Endothelial cell of umbilical vein (primary cell): ENCODE results near the gene LGALS3. TPM values are rescaled to one million over a fixed set of nuclear protein-coding genes. Genes with fewer than 3 reads are reported as not detected.

Experiments used
- BruUV-seq: library from RNA; stranded (reverse); fragments of 400-500 nt; replicated peaks from 2 replicates; lab custom pipeline; 2021; lab: Mats Ljungman, UMichigan
- CTCF ChIA-PET: fragments of 300-600, 350-600 bp; sonication (Branson Sonifier 250); formaldehyde crosslinking; loops from one replicate; lab custom pipeline; 2021; ENCODE audit warnings: antibody characterized with exemption, inconsistent platforms; lab: Charles Lee
- POLR2A ChIA-PET: fragments of 300-600, 350-600 bp; sonication (Branson Sonifier 250); formaldehyde crosslinking; loops from one replicate; lab custom pipeline; 2021; ENCODE audit warnings: antibody characterized with exemption, inconsistent platforms; lab: Charles Lee
- DNase-seq: peaks from one replicate; pipeline ENCODE4 v3.0.0-alpha.2; 2011; ENCODE audit warnings: low read depth, low spot score
- FAIRE-seq: peaks from 2 replicates; lab custom pipeline; 2011; peaks lifted over from hg19 to GRCh38; lab: Jason Lieb, UNC
- H2AFZ ChIP-seq: 2 replicates; pipeline ENCODE4 v1.6.0; 2012; ENCODE audit warnings: low read depth, low read length, control low read depth, inconsistent platforms
- H3K27ac ChIP-seq: 2 replicates; pipeline ENCODE4 v1.5.1; 2011; ENCODE audit warnings: low read depth, mild to moderate bottlenecking, control low read depth, low read length, moderate library complexity; ENCODE audit not compliant: insufficient read depth
- H3K27me3 ChIP-seq, 2 experiments: 2 replicates each; pipeline versions ENCODE4 v1.6.0 to v1.6.1; 2011; ENCODE audit warnings: low read length in 2 of 2, mixed read lengths in 1 of 2; ENCODE audit not compliant: control insufficient read depth in 2 of 2, insufficient read depth in 2 of 2
- H3K36me3 ChIP-seq, 2 experiments: 2 replicates in 1 of 2; 3 replicates in 1 of 2; pipeline ENCODE4 v1.5.1; 2011; ENCODE audit warnings: low read length in 2 of 2, mild to moderate bottlenecking in 1 of 2, moderate library complexity in 1 of 2; ENCODE audit not compliant: control insufficient read depth in 2 of 2, insufficient read depth in 2 of 2; ENCODE audit errors: extremely low read depth in 1 of 2
- H3K4me1 ChIP-seq: 3 replicates; pipeline ENCODE4 v1.5.1; 2011; ENCODE audit warnings: mild to moderate bottlenecking, low read length; ENCODE audit not compliant: control insufficient read depth, insufficient read depth; ENCODE audit errors: extremely low read depth
- H3K4me2 ChIP-seq: 2 replicates; pipeline ENCODE4 v1.6.1; 2011; ENCODE audit warnings: low read length, control low read depth, mixed read lengths; ENCODE audit not compliant: insufficient read depth
- H3K4me3 ChIP-seq, 3 experiments: fragments of 200-600 bp in 1 of 3; sonication (generic), shearing (Covaris generic) in 1 of 3; replicated peaks in 1 of 3; 2 replicates each; pipeline ENCODE4 v1.5.1; 2011 to 2016; ENCODE audit warnings: control low read depth in 3 of 3, low read length in 3 of 3, mild to moderate bottlenecking in 2 of 3, inconsistent platforms in 1 of 3, low read depth in 1 of 3, moderate library complexity in 1 of 3; ENCODE audit not compliant: insufficient read depth in 1 of 3
- H3K79me2 ChIP-seq: 2 replicates; pipeline ENCODE4 v1.6.0; 2012; ENCODE audit warnings: low read length, inconsistent platforms; ENCODE audit not compliant: control insufficient read depth, insufficient read depth
- H3K9ac ChIP-seq: replicated peaks from 2 replicates; pipeline ENCODE3; 2011; ENCODE audit warnings: low read length, control low read depth; ENCODE audit not compliant: insufficient read depth; ENCODE audit errors: extremely low read depth
- H3K9me1 ChIP-seq: replicated peaks from 3 replicates; pipeline ENCODE4 v1.6.0; 2011; ENCODE audit warnings: mild to moderate bottlenecking, low read length; ENCODE audit not compliant: control insufficient read depth, insufficient read depth; ENCODE audit errors: extremely low read depth
- H3K9me3 ChIP-seq: replicated peaks from 2 replicates; pipeline ENCODE4 v1.5.1; 2012; ENCODE audit warnings: low read length, inconsistent platforms; ENCODE audit not compliant: control insufficient read depth, insufficient read depth
- H4K20me1 ChIP-seq: replicated peaks from 2 replicates; pipeline ENCODE3; 2011; ENCODE audit warnings: mild to moderate bottlenecking, low read length; ENCODE audit not compliant: control insufficient read depth, insufficient read depth; ENCODE audit errors: extremely low read depth
- EZH2 ChIP-seq: IDR thresholded peaks from 2 replicates; pipeline ENCODE4 v1.6.1; 2012; ENCODE audit warnings: borderline replicate concordance, low read depth, mild to moderate bottlenecking, moderate library complexity, low read length, inconsistent platforms; ENCODE audit not compliant: severe bottlenecking
- FOS ChIP-seq: IDR thresholded peaks from 2 replicates; pipeline ENCODE4 v1.6.1; 2011; ENCODE audit warnings: mild to moderate bottlenecking, low read length, moderate library complexity, borderline replicate concordance; ENCODE audit not compliant: insufficient read depth
- GATA2 ChIP-seq: IDR thresholded peaks from 2 replicates; pipeline ENCODE4 v1.7.0; 2011; ENCODE audit warnings: low read depth, mild to moderate bottlenecking, moderate library complexity, mixed read lengths, low read length; ENCODE audit not compliant: insufficient read length, insufficient read depth
- JUN ChIP-seq: IDR thresholded peaks from 2 replicates; pipeline ENCODE4 v1.6.1; 2011; ENCODE audit warnings: borderline replicate concordance, low read depth; ENCODE audit not compliant: insufficient read length, insufficient read depth
- MYC ChIP-seq: IDR thresholded peaks from one replicate; pipeline ENCODE4 v1.6.1; 2011; ENCODE audit warnings: mild to moderate bottlenecking, low read depth, low read length
- POLR2A ChIP-seq: IDR thresholded peaks from 2 replicates; pipeline ENCODE4 v1.6.1; 2012; ENCODE audit warnings: low read depth, mild to moderate bottlenecking, control low read depth, low read length
- POLR2AphosphoS5 ChIP-seq: IDR thresholded peaks from 2 replicates; pipeline ENCODE4 v1.6.1; 2012; ENCODE audit warnings: low read depth, mild to moderate bottlenecking, control low read depth, low read length, moderate library complexity; ENCODE audit not compliant: insufficient read depth
- dilution Hi-C: fragments of 300-500 bp; cut with MboI; formaldehyde crosslinking; loops from one replicate; pipeline ENCODE4 v1.15.0; 2019; ENCODE audit warnings: low sequenced_read_pairs; ENCODE audit not compliant: extremely low pct_ligation_motif_present
- intact Hi-C: fragments of 100-400 bp; cut with micrococcal nuclease; formaldehyde crosslinking; loops from one replicate; pipeline ENCODE4 v1.10.0; 2022
- polyA plus RNA-seq, 4 experiments: library from polyadenylated mRNA; depleted of rRNA in 3 of 4; stranded (reverse) in 3 of 4; unstranded in 1 of 4; fragments of >200 nt; gene quantifications; 2 replicates each; pipeline versions ENCODE4 v1.2.1 to v1.2.3, GENCODE V29; 2011 to 2012; ENCODE audit warnings: missing spikeins in 1 of 4
- total RNA-seq: library from RNA; stranded (reverse); gene quantifications from 2 replicates; pipeline ENCODE4 v1.2.3, GENCODE V29; 2021
- TF ChIP-seq, protein P1 (sequence below), 2 donors: IDR thresholded peaks; 1 replicate in 1 of 2; 2 replicates in 1 of 2; pipeline ENCODE4 v1.5.1; 2011; ENCODE audit warnings: low read length in 2 of 2, mild to moderate bottlenecking in 2 of 2, moderate library complexity in 2 of 2, control low read depth in 1 of 2, inconsistent platforms in 1 of 2, low read depth in 1 of 2; ENCODE audit not compliant: insufficient read depth in 1 of 2; ENCODE audit errors: extremely low read depth in 1 of 2
- TF ChIP-seq, protein P2 (sequence below): IDR thresholded peaks from 2 replicates; pipeline ENCODE4 v1.6.1; 2011; ENCODE audit not compliant: insufficient read depth, insufficient read length

Gene LGALS3
- total and polyA plus RNA-seq, 2 donors (not counting 3 experiments of a cell fraction or from before 2014, with no cell fraction given), result 33.8 to 55.1 TPM

DNA sequence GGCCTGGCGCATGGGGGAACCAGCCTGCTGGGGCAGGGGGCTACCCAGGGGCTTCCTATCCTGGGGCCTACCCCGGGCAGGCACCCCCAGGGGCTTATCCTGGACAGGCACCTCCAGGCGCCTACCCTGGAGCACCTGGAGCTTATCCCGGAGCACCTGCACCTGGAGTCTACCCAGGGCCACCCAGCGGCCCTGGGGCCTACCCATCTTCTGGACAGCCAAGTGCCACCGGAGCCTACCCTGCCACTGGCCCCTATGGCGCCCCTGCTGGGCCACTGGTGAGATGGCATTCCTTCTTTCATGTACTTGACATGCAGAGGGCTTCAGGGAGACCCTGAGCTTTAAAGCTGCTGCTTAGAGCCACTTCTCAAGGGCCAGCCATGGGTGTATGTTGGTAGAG, 9.0 kb downstream of the LGALS3 start:
- ChIA-PET POLR2A (interaction anchor here (0.7 to 0.9 kb wide), 3 partner anchors 9 to 30 kb away, joined by 3 read pairs; partner anchors contain the start of gene LGALS3), CTCF (interaction anchor here (1.1 to 3.8 kb wide), 8 partner anchors 14 to 66 kb away, joined by 3 to 34 read pairs (median 5); no protein-coding TSS in a partner anchor)
- Histone ChIP-seq H4K20me1 (no peaks in the 10 kb centered on the region), H3K4me3 (no peak overlapping the region), H3K27me3 (no peaks in the 10 kb centered on the region), H3K4me2 (peak overlapping the region; percentile 26), H3K9me1 (no peaks in the 10 kb centered on the region), H3K79me2 (peaks cover 2% of the 10 kb centered on the region), H3K9ac (no peak overlapping the region), H3K36me3 (peaks cover 4 to 17% of the 10 kb centered on the region in 2 experiments), H3K27ac (no peak overlapping the region), H3K4me1 (peaks cover 13% of the 10 kb centered on the region), H2AFZ (no peak overlapping the region), H3K9me3 (no peaks in the 10 kb centered on the region)
- FAIRE-seq, result no peak
- intact Hi-C loops (no loop called here), dilution Hi-C loops (no loop called here)
- TF ChIP-seq MYC, result no peak
- TF ChIP-seq, protein P1, sequence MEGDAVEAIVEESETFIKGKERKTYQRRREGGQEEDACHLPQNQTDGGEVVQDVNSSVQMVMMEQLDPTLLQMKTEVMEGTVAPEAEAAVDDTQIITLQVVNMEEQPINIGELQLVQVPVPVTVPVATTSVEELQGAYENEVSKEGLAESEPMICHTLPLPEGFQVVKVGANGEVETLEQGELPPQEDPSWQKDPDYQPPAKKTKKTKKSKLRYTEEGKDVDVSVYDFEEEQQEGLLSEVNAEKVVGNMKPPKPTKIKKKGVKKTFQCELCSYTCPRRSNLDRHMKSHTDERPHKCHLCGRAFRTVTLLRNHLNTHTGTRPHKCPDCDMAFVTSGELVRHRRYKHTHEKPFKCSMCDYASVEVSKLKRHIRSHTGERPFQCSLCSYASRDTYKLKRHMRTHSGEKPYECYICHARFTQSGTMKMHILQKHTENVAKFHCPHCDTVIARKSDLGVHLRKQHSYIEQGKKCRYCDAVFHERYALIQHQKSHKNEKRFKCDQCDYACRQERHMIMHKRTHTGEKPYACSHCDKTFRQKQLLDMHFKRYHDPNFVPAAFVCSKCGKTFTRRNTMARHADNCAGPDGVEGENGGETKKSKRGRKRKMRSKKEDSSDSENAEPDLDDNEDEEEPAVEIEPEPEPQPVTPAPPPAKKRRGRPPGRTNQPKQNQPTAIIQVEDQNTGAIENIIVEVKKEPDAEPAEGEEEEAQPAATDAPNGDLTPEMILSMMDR (IDR thresholded peaks at IDR 0.05; ENCODE audit: extremely low read depth in 1 of 2, insufficient read depth in 1 of 2, low read depth in 1 of 2, low read length in 2 of 2), result peak; percentile 27 to 35
- no peak for TF ChIP-seq POLR2A
- BruUV-seq, result no TSS peak
- DNase-seq, result no peak

DNA sequence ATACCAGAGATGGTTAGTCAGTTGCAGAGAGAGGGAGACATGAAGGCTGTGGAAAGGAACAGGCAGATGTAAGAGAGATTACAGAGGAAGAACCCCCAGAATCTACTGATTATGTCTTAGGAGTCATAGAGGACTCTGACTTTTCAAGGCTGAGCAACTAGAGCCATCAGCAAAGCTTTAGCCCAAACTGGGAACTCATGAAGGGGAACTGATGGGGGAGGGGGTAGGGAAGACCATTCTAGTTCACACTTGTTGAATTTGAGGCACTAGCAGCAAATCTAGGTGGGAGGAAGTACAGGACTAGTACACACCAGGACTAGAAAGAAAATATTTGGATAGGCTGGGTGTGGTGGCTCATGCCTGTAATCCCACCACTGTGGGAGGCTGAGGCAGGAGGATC, 10.1 kb downstream of the LGALS3 start:
- H3K9me3 ChIP-seq, result no peaks in the 10 kb centered on the region
- H3K9me1 ChIP-seq, result no peaks in the 10 kb centered on the region
- H3K4me2 ChIP-seq, result no peak overlapping the region
- POLR2A ChIA-PET, result interaction anchor here (0.6 kb wide), 1 partner anchor 79 kb away, joined by 7 read pairs; no protein-coding TSS in a partner anchor
- no peak overlapping the region for H3K4me3 ChIP-seq
- BruUV-seq, result no TSS peak
- intact Hi-C loops, result no loop called here
- no peak for TF ChIP-seq POLR2AphosphoS5
- TF ChIP-seq, protein P2, sequence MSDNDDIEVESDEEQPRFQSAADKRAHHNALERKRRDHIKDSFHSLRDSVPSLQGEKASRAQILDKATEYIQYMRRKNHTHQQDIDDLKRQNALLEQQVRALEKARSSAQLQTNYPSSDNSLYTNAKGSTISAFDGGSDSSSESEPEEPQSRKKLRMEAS, result no peak
- TF ChIP-seq GATA2, result no peak
- TF ChIP-seq JUN, result no peak
- TF ChIP-seq MYC, result no peak
- TF ChIP-seq, protein P1 (IDR thresholded peaks at IDR 0.05; ENCODE audit: extremely low read depth in 1 of 2, insufficient read depth in 1 of 2, low read depth in 1 of 2, low read length in 2 of 2), result no peak
- no peak for TF ChIP-seq FOS
- TF ChIP-seq POLR2A, result no peak
- no peak for TF ChIP-seq EZH2
- no peak overlapping the region for H2AFZ ChIP-seq
- FAIRE-seq (no peak), DNase-seq (no peak)
- H3K4me1 ChIP-seq, result peaks cover 13% of the 10 kb centered on the region
- H3K79me2 ChIP-seq, result peaks cover 2% of the 10 kb centered on the region
- H3K27ac ChIP-seq, result no peak overlapping the region
- no peaks in the 10 kb centered on the region for H3K27me3 ChIP-seq
- no peaks in the 10 kb centered on the region for H4K20me1 ChIP-seq
- dilution Hi-C loops, result no loop called here
- CTCF ChIA-PET, result interaction anchor here (0.6 to 3.8 kb wide), 4 partner anchors 9 to 52 kb away, joined by 3 to 34 read pairs (median 4); no protein-coding TSS in a partner anchor
- peaks cover 4 to 17% of the 10 kb centered on the region in 2 experiments for H3K36me3 ChIP-seq
- no peak overlapping the region for H3K9ac ChIP-seq
